NCI-H446 (cell line): ENCODE results near the gene FIGN.
A peak's percentile ranks its signal among the peaks of the same experiment; 100 is the strongest.

Source experiments
- DNase-seq, 2 experiments: peaks; one replicate each; lab custom pipeline; 2025; lab: John Stamatoyannopoulos, UW

FIGN gene

GRCh38 chr2:163737190-163737439, 1.3 kb upstream of the FIGN start:
- DNase-seq = no peak

- peak in 1 of 2 experiments; percentile 20 for DNase-seq
Observed at GRCh38 chr2:163736433-163737189, 803 bp upstream of the FIGN start.

GRCh38 chr2:163734881-163735684, 725 bp downstream of the FIGN start:
- DNase-seq = peak in 1 of 2 experiments; percentile 43

GRCh38 chr2:163734401-163734800, 1.4 kb downstream of the FIGN start:
- no peak for DNase-seq

- no peak for DNase-seq
Observed at GRCh38 chr2:163733956-163734355, 1.9 kb downstream of the FIGN start.

- DNase-seq = peak; percentile 43 to 56
Observed at GRCh38 chr2:163733301-163733938, 2.4 kb downstream of the FIGN start.

- no peak for DNase-seq
Observed at GRCh38 chr2:163732727-163733126, 3.1 kb downstream of the FIGN start.

- DNase-seq = no peak
Observed at GRCh38 chr2:163731735-163732134, 4.1 kb downstream of the FIGN start.

GRCh38 chr2:163730556-163730955, 5.3 kb downstream of the FIGN start:
- no peak for DNase-seq

- DNase-seq = no peak
Observed at GRCh38 chr2:163729636-163730273, 6.1 kb downstream of the FIGN start.

GRCh38 chr2:163723881-163724280, 11.9 kb downstream of the FIGN start:
- DNase-seq = no peak

GRCh38 chr2:163723348-163723747, 12.5 kb downstream of the FIGN start:
- no peak for DNase-seq

- DNase-seq = peak in 1 of 2 experiments; percentile 27
Observed at GRCh38 chr2:163719331-163719730, 16.5 kb downstream of the FIGN start.

- DNase-seq = peak; percentile 28 to 74
Observed at GRCh38 chr2:163717993-163718680, 17.7 kb downstream of the FIGN start.

GRCh38 chr2:163717515-163717914, 18.3 kb downstream of the FIGN start:
- no peak for DNase-seq

- no peak for DNase-seq
Observed at GRCh38 chr2:163716101-163716500, 19.7 kb downstream of the FIGN start.

- no peak for DNase-seq
Observed at GRCh38 chr2:163715668-163716067, 20.1 kb downstream of the FIGN start.

- no peak for DNase-seq
Observed at GRCh38 chr2:163715199-163715598, 20.6 kb downstream of the FIGN start.

- DNase-seq = no peak
Observed at GRCh38 chr2:163713534-163714311, 22.1 kb downstream of the FIGN start.

GRCh38 chr2:163711699-163712098, 24.1 kb downstream of the FIGN start:
- DNase-seq = no peak

- no peak for DNase-seq
Observed at GRCh38 chr2:163711258-163711657, 24.6 kb downstream of the FIGN start.
